IPS-NIHi7 (cell line): ENCODE measurements around the gene PRKN.
A peak's percentile ranks its signal among the peaks of the same experiment; 100 is the strongest.

Experiments
- DNase-seq: peaks from one replicate; pipeline ENCODE4 v3.0.0; 2012; ENCODE audit warnings: mixed read lengths; ENCODE audit errors: extremely low spot score

The PRKN gene

DNA sequence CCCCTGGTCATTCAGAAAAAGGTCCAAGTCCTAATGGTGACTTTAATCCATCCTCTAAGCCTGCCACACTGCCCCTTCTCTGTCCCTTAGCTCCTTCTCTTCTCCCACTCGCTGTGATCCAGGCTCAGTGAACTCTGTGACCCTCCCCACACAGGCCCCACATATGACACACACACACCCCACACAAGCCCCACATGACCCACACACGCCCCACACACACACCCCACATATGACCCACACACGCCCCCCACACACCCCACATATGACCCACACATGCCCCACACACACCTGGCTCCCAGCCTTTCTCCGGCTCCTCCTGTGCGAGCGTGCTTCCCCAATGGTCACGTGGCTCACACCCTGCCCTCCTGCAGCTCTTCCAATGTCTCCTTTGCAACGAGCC, 925.3 kb downstream of the PRKN start:
- no peak for DNase-seq

DNA sequence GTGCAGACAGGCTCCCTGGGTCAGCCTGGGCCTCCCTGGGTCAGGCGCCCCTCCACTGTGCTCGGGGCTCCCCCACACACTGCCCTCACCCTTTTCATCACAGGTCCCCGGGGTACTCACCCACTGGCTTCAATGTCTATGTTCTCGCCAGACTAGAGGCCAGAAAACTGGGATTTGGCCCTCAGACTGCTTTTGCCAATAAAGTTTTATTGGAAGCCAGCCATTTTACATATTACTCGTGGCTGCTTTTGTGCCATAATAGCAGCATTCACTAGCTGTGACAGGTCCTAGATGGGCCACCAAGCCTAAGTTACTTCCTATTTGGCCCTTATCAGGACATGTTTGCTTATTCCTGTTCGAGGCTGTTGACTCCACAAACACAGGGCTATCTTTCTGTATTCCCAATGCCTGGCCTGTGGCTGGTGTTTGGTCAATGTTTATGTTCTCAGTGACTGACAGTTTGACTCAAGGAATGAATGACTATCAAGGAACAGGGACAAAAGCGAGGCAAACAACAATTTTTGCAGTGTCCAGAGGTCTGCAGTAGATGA, 928.6 kb downstream of the PRKN start:
- no peak for DNase-seq

DNA sequence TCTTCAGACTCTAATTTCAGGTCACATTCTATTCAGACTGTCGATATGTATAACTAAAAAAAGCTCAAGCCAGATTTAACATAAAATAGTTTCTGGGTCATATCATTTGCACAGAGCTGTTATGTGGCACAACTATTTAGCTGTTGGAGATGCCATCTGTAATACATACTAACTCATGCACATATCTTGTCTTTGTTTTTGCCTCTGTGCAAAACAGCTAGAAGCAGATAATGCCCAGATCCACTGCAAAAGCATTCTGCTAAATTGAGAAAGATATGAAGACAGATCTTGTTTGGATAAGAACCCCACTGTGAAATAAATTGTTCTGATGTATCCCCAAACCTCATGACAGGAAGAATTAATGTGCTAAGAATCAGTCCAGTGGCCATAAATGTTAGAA, 930.9 kb downstream of the PRKN start:
- no peak for DNase-seq

DNA sequence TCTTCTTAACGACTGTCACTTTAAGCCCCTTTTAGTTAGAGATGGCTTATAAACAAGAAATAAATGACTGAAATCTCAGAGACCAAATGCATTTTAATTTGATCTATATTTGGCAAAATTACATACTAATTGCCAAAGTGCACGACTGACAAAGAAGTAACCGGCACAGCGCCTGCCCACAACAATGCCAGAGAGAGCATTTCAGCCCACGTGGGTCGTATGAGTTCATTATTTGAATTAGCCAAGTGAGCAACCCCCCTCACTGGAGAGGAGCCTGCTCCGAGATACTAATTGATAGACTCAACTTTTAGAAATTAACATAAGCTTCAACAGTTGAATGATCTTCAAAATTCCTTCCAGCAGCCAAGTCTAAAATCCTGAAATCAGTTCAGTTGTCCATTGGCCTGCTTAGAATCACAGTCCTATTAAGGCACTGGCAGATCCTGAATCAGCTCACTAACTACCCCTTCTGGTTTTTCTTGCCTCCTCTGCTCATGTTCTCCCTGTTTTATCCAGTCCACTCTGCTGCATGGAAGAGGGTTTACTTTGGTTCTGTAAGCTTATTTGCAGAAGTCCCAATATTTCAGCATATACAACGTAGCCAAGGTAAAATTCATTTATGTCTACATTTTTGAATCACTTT, 934.6 kb downstream of the PRKN start:
- no peak for DNase-seq

DNA sequence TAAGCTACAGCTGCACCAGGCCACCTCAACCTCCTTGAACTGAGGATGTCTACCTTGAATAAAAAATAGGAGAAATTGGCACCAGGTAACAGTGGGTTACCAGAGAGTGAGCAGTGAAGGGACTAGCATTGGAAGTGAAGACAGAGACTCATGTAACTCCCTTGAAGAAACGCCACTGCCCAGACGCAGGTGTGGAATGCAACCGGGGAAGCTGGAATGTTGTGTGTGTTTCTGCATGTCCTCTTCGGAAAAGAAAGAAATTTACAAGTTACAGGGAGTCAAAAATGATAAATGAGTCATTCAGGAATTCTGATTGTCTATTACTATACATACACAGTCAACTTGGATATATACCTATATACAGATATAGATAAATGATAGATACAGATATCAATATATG, 939.0 kb downstream of the PRKN start:
- DNase-seq = no peak

DNA sequence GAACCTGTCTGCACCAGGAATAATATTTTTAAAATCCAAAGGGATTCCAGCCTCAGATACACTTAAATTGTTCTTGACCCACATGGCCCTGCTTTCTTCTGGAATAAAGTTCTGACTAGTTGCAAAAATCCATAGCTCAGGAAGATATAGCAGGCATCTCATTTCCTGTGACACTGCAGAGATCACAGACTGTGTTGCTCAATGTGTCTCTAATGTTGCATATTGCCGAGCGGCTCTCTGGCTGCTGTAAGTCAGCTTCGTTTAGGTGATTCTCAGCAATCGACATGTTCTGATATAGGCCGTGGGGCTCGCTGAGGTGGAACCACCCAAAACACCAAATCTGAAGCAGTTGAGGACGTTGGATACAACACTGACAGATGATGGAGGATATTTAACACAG, 955.4 kb downstream of the PRKN start:
- DNase-seq = no peak

DNA sequence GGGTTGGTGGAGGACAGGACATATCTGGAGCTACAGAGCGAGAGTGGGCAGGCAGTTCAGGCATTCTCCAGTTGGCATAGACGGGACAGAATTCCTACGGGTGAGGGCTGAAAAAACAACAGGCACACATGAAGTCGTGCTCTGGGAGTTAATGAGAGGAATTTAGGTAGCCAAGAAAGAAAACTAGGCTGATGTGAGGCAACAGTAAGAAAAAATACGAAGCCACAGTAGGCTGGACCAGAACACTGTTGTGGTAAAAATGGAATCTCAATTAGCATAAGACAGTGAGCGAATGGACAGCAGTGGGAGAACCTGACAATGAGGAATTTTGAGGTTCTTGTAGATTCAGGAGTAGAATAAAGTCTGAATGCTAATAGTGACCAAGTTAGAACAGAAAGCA, 965.6 kb downstream of the PRKN start:
- DNase-seq = no peak

DNA sequence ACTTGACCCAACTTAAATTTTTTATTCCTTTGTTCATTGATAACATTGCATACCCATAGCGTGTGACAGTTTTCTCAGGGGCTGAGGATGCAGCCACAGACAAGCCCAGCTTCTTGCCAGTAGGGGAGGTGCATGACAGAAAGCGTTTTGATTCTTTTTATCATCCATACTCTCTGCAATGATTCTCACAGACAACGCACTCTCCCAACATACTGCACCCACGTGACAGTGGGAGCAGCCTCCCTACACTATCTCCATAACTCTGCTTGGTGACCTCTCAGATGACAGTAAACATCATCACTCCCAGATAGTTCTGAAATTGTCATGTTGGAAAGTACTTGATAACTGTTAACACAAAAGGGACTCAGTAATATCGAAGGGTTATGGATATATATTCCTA, 972.5 kb downstream of the PRKN start:
- DNase-seq = no peak

DNA sequence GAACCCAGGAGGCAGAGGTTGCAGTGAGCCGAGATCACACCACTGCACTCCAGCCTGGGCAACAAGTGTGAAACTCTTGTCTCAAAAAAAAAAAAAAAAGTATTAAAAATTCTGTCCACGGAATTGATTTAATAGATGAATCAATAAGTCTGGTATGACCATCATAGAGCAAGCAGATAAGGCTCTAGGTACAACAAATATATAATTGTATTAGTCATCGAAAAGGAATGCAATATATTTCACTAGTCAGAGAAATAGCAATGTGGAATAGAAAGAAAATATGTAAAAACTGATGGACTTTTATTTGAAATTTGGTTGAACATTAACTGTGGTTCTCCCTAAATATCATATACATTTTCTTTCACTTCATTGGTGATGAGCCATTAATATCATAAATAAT, 976.9 kb downstream of the PRKN start:
- no peak for DNase-seq

DNA sequence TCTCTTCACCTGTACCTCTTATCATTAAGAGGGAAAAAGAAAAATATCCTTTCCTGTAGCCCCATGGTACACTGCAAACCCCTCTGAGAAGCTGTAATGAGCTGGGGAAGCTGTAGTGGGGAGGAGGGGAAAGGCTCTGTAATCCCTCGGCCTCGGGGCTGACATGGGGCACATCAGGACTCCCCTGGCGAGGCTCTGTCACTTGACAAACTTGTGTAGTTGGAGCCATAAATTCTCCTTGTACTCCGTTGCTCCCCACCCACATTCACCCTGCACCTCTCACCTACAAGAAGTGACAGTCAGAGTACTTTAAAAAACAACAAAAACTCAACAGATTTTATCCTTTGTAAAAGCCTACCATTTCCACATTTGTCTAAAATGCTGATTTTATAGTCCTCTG, 978.0 kb downstream of the PRKN start:
- no peak for DNase-seq

DNA sequence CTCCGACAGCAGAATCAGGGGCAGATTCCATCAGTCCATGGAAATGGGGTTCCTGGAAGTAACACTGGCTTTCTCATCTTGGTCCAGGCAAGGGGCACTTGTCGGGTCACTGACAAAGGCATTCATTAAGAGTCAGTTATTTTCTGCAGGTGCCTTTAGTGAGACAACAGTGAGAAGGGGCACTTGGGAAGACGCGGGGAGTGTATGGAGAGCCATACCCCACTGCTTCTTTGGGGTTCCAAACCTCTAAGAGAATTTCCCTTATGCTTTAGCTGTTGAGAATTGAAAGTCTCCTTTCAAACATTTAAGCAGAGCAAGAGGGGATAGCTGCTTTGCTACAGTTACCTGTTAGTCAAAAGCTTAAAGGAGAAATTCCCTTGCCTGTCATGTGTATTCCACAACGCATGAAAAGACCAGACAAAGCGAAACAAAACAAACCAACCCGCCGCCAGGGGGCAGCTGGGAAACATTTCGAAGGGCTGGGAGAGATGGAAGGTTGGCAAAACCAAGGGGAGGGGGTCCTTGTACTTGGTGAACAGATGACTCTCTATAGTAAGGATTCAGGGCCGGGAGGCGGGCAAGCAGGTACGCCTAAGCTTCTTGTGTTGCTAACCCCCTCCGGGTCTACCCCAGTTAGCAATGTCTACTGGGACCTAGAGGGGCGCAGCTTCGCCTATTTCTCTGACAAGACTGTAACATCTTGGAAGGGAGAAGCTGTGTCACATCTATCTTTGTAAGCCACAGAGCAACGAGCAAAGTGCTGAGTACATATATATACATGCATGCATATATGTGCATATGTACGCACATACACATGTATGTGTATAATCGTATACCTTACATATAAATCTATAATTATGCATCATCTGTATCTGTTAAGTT, 978.8 kb downstream of the PRKN start:
- DNase-seq = peak; percentile 86

DNA sequence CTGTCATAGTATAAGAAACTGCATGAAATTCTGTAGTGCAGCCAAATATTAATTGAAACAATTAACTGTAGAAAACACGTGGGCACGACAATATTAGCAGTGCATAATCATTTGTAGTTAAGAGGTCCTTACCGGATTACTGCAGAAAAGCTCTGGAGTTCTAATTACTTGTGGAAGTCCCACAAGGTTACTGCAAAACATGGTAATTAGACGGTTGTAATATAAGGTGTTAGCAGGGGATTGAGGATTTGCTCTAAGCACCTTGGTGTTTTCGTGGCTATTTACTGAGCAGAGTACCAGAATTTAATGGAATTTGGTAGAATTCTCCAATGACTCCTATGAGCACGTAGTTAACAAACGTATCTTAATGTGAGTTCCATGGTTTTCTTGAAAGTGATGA, 980.1 kb downstream of the PRKN start:
- no peak for DNase-seq

DNA sequence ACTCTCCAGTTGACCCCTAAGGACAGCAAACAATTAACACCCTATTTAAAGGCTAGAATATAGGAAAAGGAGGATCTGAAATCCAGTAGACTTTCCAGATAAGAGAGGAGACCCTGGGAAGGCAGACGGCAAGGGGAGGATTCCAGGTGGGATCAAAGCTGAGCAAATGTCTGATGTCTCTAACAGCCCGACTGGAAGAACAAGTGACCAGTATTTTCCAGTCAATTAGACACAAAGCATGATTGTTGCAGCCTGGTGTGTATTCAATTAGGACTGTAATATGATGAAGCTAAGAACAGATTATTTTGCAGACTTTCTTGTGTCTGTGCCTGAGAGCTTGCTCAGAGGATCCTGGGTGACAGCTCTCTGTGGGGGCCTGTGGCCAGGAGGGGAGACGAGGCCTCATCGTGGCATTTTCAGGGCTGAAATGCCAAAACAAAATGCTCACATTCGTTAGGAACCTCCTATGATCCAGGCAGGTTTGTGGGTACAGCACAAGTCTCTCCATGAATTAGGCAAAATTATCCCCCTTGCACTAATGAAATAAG, 981.9 kb downstream of the PRKN start:
- DNase-seq = no peak

DNA sequence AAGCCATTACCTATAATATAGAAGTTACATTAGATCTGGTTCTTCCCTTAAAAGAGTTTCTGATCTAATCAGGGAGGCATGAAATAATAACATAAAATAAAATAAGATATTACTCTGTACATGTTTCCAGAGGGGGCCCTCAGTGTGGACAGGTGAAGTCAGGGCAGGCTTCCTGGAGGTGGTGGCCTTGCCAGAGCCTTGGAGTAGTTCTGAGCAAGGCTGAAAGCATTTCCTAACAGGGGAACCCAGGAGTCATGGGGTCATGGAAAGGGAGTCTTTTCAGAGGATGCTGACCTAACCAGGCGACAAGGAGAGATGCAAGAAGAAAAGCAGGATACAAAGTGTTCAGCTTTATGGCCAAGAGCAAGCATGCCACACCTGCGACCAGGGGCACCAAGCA, 982.4 kb downstream of the PRKN start:
- DNase-seq = no peak

DNA sequence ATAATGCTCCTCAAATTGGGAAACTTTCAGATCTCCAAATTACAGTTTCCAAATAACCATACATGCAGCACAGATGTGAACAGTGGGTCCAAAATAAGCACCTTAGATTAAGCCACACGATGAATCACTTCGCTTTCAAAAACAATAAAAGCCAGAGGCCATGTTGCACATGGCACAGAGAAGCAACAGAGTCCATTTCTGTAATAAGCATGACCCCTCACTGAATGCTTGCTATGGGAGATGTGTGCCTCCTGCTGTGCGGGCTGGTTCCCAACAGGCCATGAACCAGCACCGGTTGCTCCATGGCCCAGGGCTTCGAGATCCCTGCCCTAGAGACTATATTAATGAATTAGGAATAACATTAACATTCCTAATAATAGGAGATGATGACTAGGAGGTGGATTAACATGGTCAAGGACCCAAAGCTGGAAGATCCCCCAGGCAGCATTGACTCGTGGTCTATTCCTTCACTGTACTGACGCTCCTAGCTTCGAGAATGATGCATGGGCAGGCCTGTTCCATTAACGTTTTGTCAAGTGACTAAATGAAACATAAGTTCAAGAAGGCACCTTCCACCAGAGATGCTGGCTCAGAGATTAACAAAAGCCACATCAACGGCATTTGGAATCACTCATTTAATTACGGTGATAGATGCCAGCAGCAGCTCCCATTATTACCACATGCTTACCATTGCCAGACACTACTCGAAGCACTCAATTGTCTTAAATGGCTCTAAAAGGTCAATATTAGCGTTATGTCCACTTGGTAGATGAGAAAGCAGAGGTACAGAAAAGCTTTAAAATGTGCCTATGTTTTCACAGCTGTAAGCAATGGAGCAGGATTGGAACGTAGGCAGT, 983.1 kb downstream of the PRKN start:
- DNase-seq = no peak

DNA sequence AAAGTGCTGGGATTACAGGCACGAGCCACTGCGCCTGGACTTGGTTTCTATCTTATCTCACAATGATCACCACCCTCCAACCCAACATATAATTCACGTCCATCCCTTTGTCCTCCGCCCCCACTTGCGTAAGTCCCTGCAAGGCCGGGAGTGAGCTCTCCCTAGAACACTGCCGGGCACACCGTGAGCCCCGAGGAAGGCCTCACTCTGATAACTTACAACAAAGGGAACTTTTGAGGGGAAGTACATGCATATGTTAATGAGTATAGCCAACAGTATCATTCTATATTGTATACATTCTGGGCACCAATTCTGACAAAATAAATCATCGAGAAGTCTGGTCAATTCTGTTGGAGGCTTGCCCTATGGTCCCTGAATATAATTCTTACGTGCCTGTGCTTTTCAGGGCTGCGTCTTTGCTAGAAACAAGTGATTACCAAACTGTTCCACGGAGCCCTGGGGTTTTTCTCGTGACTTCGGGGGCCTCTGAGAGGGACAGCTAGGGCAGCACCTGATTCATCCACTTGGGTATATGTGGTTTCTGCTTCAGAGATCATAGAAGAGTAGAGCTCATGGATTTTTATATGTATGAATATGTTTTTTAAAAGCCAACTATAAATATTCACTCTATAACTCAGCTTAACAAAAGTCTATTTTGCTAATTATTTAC, 983.9 kb downstream of the PRKN start:
- no peak for DNase-seq

DNA sequence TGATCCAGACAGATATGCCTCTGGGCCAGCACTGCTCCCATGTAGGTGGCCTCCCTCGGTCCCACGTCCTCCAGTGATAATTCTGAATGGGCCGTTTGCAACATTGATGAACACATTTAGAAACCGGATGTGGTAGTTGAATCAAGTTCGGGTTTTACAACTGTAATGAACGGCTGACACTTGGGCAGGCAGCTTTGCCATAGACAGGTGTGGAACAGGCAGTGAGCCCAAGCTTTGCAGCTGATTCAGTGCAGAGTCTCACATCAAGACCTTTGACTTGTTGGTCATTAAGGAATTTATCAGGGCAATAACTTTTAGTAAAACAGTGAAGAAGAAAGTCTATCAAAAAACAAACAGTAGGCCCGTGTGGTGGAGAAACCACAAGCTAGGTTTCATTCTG, 987.1 kb downstream of the PRKN start:
- DNase-seq = no peak

DNA sequence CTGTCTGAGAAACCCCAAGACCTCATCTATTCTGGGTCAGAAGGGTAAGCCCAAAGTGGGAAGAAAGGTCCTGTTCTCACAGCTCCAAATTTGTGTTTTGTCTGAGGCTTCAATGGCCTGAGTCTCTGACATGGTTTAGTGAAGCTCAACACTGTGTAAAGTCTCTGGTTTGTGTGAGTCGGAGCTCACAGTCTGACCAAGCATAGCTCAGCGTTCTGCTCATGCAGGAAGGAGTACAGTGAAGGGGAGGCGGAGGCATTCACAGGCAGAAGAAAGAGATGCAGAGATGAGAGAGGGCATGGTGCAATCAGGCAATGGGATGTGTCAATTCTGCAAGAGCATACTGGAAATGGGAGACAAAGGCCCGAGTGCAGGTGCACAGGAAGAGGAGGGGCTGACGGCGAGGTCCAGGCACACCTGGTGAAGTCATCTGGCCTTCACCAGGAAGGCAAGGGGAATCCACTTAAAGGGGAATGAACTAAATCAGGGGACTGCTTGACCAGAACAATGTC, 990.7 kb downstream of the PRKN start:
- DNase-seq = no peak

DNA sequence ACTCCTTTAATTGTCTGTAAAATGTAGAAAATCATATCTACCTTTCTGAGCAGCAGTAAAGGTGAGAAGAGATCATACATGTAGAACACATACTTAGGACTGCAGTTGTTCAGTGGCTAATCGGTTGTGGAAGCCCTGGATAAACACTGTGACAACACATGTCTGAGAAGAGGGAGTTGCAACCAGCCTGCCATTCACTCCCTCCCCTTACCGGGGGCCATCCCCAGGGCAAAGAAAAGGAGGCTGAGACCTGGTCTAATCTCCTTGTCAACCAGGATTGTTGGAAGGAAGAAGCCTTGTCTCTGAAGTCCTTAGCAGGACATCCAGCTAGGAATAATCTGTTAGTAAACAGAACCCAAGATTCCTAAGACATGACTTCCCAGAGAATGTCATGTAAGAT, 991.2 kb downstream of the PRKN start:
- no peak for DNase-seq

DNA sequence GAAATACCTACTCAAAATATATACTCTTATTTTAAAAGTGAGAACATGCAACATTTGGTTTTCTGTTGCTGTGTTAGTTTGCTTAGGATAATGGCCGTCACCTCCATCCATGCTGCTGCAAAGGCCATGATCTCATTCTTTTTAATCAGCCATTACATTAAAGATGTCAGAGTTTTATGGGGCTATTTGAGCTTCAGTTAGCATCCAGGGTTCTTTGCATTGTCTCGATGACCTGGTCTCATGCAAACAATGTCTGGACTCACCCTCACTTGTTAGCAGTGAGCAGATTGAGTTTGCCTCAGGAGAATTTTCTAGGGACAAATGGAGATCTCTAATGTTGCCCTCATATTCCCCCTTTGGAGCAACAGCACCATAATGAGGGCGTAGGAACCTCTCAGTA, 995.0 kb downstream of the PRKN start:
- no peak for DNase-seq
